GM23338 (cell line): ENCODE data around the gene MORN4. TPM values are rescaled to one million over a fixed set of nuclear protein-coding genes. Genes with fewer than 3 reads are reported as not detected.

Experiments used
- ATAC-seq: fragments of 200-7000 bp; cut with Tn5 transposase; 3 replicates; pipeline ENCODE4 v1.9.1; 2020
- DNase-seq: peaks from one replicate; pipeline ENCODE4 v3.0.0-alpha.2; 2015; ENCODE audit warnings: low spot score
- H2AFZ ChIP-seq: fragments of 200-600 bp; sonication (generic); 2 replicates; pipeline ENCODE4 v1.8.0; 2016; ENCODE audit warnings: antibody characterized with exemption, mild to moderate bottlenecking, moderate library complexity
- H3F3A ChIP-seq: fragments of 200-600 bp; sonication (generic); replicated peaks from 2 replicates; pipeline ENCODE4 v1.8.0; 2017; ENCODE audit warnings: antibody characterized with exemption, mixed run types, low read depth
- H3K27ac ChIP-seq: fragments of 200-600 bp; sonication (generic); 2 replicates; pipeline ENCODE4 v1.6.1; 2016; ENCODE audit warnings: low read depth
- H3K27me3 ChIP-seq: fragments of 200-600 bp; sonication (generic); 2 replicates; pipeline ENCODE4 v1.8.0; 2016; ENCODE audit warnings: mild to moderate bottlenecking, mixed run types, moderate library complexity; ENCODE audit not compliant: insufficient read depth
- H3K36me3 ChIP-seq: fragments of 200-600 bp; sonication (generic); 2 replicates; pipeline ENCODE4 v1.8.0; 2016; ENCODE audit warnings: mild to moderate bottlenecking; ENCODE audit not compliant: insufficient read depth
- H3K4me1 ChIP-seq: fragments of 200-600 bp; sonication (generic); 2 replicates; pipeline ENCODE4 v1.8.0; 2016; ENCODE audit warnings: mild to moderate bottlenecking, moderate library complexity; ENCODE audit not compliant: insufficient read depth
- H3K4me2 ChIP-seq: fragments of 200-600 bp; sonication (generic); 2 replicates; pipeline ENCODE4 v1.7.1; 2017; ENCODE audit warnings: mixed run types
- H3K4me3 ChIP-seq: fragments of 200-600 bp; sonication (generic); 2 replicates; pipeline ENCODE4 v1.6.1; 2016; ENCODE audit warnings: mixed run types
- H3K79me2 ChIP-seq: fragments of 200-600 bp; sonication (generic); replicated peaks from 2 replicates; pipeline ENCODE4 v1.8.0; 2017; ENCODE audit warnings: mild to moderate bottlenecking; ENCODE audit not compliant: insufficient read depth
- H3K9me2 ChIP-seq: fragments of 200-600 bp; sonication (generic); 2 replicates; pipeline ENCODE4 v1.8.0; 2017; ENCODE audit not compliant: insufficient read depth
- H4K20me1 ChIP-seq: fragments of 200-600 bp; sonication (generic); replicated peaks from 2 replicates; pipeline ENCODE4 v1.8.0; 2017; ENCODE audit warnings: mild to moderate bottlenecking; ENCODE audit not compliant: insufficient read depth
- H3K27ac Mint-ChIP-seq: 2 replicates; pipeline ENCODE4 v1.8.0; 2020; ENCODE audit warnings: inconsistent platforms, mild to moderate bottlenecking, moderate library complexity, mixed read lengths
- H3K27me3 Mint-ChIP-seq: 3 replicates; pipeline ENCODE4 v1.8.0; 2022; ENCODE audit warnings: low read depth, mild to moderate bottlenecking, moderate library complexity, mixed read lengths, inconsistent platforms; ENCODE audit not compliant: insufficient read depth, poor library complexity
- H3K36me3 Mint-ChIP-seq: 3 replicates; pipeline ENCODE4 v1.8.0; 2021; ENCODE audit warnings: low read depth, mild to moderate bottlenecking, inconsistent platforms, moderate library complexity, mixed read lengths
- H3K4me1 Mint-ChIP-seq: 3 replicates; pipeline ENCODE4 v1.8.0; 2020; ENCODE audit warnings: mild to moderate bottlenecking, inconsistent platforms, mixed read lengths
- H3K4me3 Mint-ChIP-seq: 3 replicates; pipeline ENCODE4 v1.8.0; 2021; ENCODE audit warnings: moderate library complexity, mild to moderate bottlenecking, inconsistent platforms, mixed read lengths
- H3K9me3 Mint-ChIP-seq: 3 replicates; pipeline ENCODE4 v1.8.0; 2020; ENCODE audit warnings: moderate library complexity, mild to moderate bottlenecking, inconsistent platforms, mixed read lengths
- CREB1 ChIP-seq: fragments of 250-450 bp; sonication (Bioruptor Pico); IDR thresholded peaks from 2 replicates; pipeline ENCODE4 v1.5.0; 2020; ENCODE audit warnings: low read depth, mild to moderate bottlenecking, moderate library complexity
- EZH2 ChIP-seq: fragments of 200-600 bp; sonication (generic); IDR thresholded peaks from one replicate; pipeline ENCODE4 v1.8.0; 2017; ENCODE audit warnings: antibody characterized with exemption, mild to moderate bottlenecking, low read depth; ENCODE audit not compliant: unreplicated experiment
- EZH2phosphoT487 ChIP-seq: fragments of 200-600 bp; sonication (generic); IDR thresholded peaks from one replicate; pipeline ENCODE4 v1.8.1; 2018; ENCODE audit warnings: antibody characterized with exemption; ENCODE audit not compliant: unreplicated experiment
- JUNB ChIP-seq: IDR thresholded peaks from one replicate; pipeline ENCODE4 v1.6.1; 2016; ENCODE audit warnings: antibody characterized with exemption; ENCODE audit not compliant: unreplicated experiment
- NANOG ChIP-seq: IDR thresholded peaks from 2 replicates; pipeline ENCODE4 v1.6.1; 2016; ENCODE audit warnings: antibody characterized with exemption, borderline replicate concordance
- POLR2AphosphoS5 ChIP-seq: IDR thresholded peaks from 2 replicates; pipeline ENCODE4 v1.6.1; 2016; ENCODE audit warnings: antibody characterized with exemption, low read depth
- STAT1 ChIP-seq: IDR thresholded peaks from one replicate; pipeline ENCODE4 v1.6.1; 2016; ENCODE audit warnings: antibody characterized with exemption; ENCODE audit not compliant: unreplicated experiment
- ZNF114 ChIP-seq: fragments of 250-450 bp; sonication (Bioruptor Pico); IDR thresholded peaks from 2 replicates; pipeline ENCODE4 v1.5.0; 2020; ENCODE audit warnings: mild to moderate bottlenecking, moderate library complexity
- ZNF331 ChIP-seq: fragments of 250-450 bp; sonication (Bioruptor Pico); IDR thresholded peaks from 2 replicates; pipeline ENCODE4 v1.5.0; 2020; ENCODE audit warnings: low read depth, mild to moderate bottlenecking, moderate library complexity
- polyA plus RNA-seq: library from polyadenylated mRNA; unstranded; fragments of >200 nt; fragmentation: Nextera tagmentation; extraction: Ambion mirVana; gene quantifications from 2 replicates; pipeline ENCODE4 v1.2.1, GENCODE V29; 2016
- total RNA-seq: library from RNA; depleted of rRNA; stranded (reverse); fragments of >200 nt; shearing (Covaris generic); gene quantifications from 2 replicates; pipeline ENCODE4 v1.2.3, GENCODE V29; 2014
- TF ChIP-seq, protein P1 (sequence below): IDR thresholded peaks from 2 replicates; pipeline ENCODE4 v1.6.1; 2016; ENCODE audit warnings: antibody characterized with exemption
- TF ChIP-seq, protein P2 (sequence below): fragments of 250-450 bp; sonication (Bioruptor Pico); IDR thresholded peaks from 2 replicates; pipeline ENCODE4 v1.5.0; 2020; ENCODE audit warnings: mild to moderate bottlenecking, moderate library complexity
- TF ChIP-seq, protein P3 (sequence below): IDR thresholded peaks from one replicate; pipeline ENCODE4 v1.6.1; 2018; ENCODE audit warnings: antibody characterized with exemption; ENCODE audit not compliant: unreplicated experiment
- TF ChIP-seq, protein P4 (sequence below), 2 experiments: fragments of 200-600 bp in 1 of 2; sonication (generic) in 1 of 2; conservative IDR thresholded peaks; 2 replicates each; pipeline versions ENCODE4 v1.5.1 to v1.6.1; 2016 to 2017; ENCODE audit warnings: antibody characterized with exemption in 2 of 2, low read depth in 2 of 2, mild to moderate bottlenecking in 2 of 2, moderate library complexity in 1 of 2

Gene MORN4
- total and polyA plus RNA-seq, 2 experiments from 2014 or later = 9.0 to 50.0 TPM

DNA sequence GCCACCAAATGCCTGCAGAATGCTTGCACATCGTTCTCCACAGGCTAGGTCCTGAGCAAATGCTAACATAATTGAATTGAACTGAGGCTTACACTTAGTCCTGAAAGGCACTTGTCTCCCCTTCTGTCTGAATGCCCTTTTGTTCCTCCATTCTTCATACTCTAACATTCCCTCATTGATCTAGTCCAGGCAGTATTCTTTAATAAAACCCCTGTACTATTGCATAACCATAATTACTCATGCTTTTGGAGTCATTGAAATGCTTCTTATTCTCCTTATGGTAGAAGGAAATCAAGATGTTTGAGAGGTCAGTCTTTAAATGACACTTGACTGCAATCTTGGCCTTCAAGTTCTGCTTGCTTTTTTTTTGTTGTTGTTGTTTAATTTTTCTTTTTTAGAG, 14.3 kb upstream of the MORN4 start:
- Mint-ChIP-seq H3K27me3 (peaks cover 2% of the 10 kb centered on the region), H3K36me3 (peaks cover 46% of the 10 kb centered on the region), H3K27ac (no peak overlapping the region; the same call in 1 of the 2 replicates), H3K4me1 (peaks cover 33% of the 10 kb centered on the region), H3K9me3 (no peaks in the 10 kb centered on the region), H3K4me3 (no peak overlapping the region)
- Histone ChIP-seq H3K79me2 (peaks cover 71% of the 10 kb centered on the region), H3K27me3 (no peaks in the 10 kb centered on the region), H3K9me2 (no peaks in the 10 kb centered on the region), H2AFZ (no peak overlapping the region), H3K36me3 (peaks cover 17% of the 10 kb centered on the region), H3K4me1 (peaks cover 28% of the 10 kb centered on the region; the same call in 1 of the 2 replicates), H3F3A (no peaks in the 10 kb centered on the region), H4K20me1 (peaks cover 19% of the 10 kb centered on the region), H3K4me2 (0 out of 2 replicates have a peak overlapping the region, but pooled peaks have one; percentile 48), H3K27ac (no peak overlapping the region), H3K4me3 (no peak overlapping the region)
- DNase-seq (no peak), ATAC-seq (no peak)
- TF ChIP-seq JUNB (no peak), EZH2phosphoT487 (no peak), ZNF114 (CRISPR knock-in tag) (no peak), POLR2AphosphoS5 (no peak), STAT1 (no peak), EZH2 (no peak), CREB1 (no peak), ZNF331 (no peak), NANOG (no peak)
- TF ChIP-seq, protein P1, sequence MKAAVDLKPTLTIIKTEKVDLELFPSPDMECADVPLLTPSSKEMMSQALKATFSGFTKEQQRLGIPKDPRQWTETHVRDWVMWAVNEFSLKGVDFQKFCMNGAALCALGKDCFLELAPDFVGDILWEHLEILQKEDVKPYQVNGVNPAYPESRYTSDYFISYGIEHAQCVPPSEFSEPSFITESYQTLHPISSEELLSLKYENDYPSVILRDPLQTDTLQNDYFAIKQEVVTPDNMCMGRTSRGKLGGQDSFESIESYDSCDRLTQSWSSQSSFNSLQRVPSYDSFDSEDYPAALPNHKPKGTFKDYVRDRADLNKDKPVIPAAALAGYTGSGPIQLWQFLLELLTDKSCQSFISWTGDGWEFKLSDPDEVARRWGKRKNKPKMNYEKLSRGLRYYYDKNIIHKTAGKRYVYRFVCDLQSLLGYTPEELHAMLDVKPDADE = no peak
- TF ChIP-seq, protein P2, sequence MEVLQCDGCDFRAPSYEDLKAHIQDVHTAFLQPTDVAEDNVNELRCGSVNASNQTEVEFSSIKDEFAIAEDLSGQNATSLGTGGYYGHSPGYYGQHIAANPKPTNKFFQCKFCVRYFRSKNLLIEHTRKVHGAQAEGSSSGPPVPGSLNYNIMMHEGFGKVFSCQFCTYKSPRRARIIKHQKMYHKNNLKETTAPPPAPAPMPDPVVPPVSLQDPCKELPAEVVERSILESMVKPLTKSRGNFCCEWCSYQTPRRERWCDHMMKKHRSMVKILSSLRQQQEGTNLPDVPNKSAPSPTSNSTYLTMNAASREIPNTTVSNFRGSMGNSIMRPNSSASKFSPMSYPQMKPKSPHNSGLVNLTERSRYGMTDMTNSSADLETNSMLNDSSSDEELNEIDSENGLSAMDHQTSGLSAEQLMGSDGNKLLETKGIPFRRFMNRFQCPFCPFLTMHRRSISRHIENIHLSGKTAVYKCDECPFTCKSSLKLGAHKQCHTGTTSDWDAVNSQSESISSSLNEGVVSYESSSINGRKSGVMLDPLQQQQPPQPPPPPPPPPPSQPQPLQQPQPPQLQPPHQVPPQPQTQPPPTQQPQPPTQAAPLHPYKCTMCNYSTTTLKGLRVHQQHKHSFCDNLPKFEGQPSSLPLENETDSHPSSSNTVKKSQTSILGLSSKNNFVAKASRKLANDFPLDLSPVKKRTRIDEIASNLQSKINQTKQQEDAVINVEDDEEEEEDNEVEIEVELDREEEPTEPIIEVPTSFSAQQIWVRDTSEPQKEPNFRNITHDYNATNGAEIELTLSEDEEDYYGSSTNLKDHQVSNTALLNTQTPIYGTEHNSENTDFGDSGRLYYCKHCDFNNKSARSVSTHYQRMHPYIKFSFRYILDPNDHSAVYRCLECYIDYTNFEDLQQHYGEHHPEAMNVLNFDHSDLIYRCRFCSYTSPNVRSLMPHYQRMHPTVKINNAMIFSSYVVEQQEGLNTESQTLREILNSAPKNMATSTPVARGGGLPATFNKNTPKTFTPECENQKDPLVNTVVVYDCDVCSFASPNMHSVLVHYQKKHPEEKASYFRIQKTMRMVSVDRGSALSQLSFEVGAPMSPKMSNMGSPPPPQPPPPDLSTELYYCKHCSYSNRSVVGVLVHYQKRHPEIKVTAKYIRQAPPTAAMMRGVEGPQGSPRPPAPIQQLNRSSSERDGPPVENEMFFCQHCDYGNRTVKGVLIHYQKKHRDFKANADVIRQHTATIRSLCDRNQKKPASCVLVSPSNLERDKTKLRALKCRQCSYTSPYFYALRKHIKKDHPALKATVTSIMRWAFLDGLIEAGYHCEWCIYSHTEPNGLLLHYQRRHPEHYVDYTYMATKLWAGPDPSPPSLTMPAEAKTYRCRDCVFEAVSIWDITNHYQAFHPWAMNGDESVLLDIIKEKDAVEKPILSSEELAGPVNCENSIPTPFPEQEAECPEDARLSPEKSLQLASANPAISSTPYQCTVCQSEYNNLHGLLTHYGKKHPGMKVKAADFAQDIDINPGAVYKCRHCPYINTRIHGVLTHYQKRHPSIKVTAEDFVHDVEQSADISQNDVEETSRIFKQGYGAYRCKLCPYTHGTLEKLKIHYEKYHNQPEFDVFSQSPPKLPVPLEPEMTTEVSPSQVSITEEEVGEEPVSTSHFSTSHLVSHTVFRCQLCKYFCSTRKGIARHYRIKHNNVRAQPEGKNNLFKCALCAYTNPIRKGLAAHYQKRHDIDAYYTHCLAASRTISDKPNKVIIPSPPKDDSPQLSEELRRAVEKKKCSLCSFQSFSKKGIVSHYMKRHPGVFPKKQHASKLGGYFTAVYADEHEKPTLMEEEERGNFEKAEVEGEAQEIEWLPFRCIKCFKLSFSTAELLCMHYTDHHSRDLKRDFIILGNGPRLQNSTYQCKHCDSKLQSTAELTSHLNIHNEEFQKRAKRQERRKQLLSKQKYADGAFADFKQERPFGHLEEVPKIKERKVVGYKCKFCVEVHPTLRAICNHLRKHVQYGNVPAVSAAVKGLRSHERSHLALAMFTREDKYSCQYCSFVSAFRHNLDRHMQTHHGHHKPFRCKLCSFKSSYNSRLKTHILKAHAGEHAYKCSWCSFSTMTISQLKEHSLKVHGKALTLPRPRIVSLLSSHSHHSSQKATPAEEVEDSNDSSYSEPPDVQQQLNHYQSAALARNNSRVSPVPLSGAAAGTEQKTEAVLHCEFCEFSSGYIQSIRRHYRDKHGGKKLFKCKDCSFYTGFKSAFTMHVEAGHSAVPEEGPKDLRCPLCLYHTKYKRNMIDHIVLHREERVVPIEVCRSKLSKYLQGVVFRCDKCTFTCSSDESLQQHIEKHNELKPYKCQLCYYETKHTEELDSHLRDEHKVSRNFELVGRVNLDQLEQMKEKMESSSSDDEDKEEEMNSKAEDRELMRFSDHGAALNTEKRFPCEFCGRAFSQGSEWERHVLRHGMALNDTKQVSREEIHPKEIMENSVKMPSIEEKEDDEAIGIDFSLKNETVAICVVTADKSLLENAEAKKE (CRISPR knock-in tag) = no peak
- TF ChIP-seq, protein P3, sequence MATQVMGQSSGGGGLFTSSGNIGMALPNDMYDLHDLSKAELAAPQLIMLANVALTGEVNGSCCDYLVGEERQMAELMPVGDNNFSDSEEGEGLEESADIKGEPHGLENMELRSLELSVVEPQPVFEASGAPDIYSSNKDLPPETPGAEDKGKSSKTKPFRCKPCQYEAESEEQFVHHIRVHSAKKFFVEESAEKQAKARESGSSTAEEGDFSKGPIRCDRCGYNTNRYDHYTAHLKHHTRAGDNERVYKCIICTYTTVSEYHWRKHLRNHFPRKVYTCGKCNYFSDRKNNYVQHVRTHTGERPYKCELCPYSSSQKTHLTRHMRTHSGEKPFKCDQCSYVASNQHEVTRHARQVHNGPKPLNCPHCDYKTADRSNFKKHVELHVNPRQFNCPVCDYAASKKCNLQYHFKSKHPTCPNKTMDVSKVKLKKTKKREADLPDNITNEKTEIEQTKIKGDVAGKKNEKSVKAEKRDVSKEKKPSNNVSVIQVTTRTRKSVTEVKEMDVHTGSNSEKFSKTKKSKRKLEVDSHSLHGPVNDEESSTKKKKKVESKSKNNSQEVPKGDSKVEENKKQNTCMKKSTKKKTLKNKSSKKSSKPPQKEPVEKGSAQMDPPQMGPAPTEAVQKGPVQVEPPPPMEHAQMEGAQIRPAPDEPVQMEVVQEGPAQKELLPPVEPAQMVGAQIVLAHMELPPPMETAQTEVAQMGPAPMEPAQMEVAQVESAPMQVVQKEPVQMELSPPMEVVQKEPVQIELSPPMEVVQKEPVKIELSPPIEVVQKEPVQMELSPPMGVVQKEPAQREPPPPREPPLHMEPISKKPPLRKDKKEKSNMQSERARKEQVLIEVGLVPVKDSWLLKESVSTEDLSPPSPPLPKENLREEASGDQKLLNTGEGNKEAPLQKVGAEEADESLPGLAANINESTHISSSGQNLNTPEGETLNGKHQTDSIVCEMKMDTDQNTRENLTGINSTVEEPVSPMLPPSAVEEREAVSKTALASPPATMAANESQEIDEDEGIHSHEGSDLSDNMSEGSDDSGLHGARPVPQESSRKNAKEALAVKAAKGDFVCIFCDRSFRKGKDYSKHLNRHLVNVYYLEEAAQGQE = no peak
- TF ChIP-seq, protein P4, sequence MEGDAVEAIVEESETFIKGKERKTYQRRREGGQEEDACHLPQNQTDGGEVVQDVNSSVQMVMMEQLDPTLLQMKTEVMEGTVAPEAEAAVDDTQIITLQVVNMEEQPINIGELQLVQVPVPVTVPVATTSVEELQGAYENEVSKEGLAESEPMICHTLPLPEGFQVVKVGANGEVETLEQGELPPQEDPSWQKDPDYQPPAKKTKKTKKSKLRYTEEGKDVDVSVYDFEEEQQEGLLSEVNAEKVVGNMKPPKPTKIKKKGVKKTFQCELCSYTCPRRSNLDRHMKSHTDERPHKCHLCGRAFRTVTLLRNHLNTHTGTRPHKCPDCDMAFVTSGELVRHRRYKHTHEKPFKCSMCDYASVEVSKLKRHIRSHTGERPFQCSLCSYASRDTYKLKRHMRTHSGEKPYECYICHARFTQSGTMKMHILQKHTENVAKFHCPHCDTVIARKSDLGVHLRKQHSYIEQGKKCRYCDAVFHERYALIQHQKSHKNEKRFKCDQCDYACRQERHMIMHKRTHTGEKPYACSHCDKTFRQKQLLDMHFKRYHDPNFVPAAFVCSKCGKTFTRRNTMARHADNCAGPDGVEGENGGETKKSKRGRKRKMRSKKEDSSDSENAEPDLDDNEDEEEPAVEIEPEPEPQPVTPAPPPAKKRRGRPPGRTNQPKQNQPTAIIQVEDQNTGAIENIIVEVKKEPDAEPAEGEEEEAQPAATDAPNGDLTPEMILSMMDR (conservative IDR thresholded peaks at IDR 0.05; ENCODE audit: low read depth in 2 of 2) = no peak
